ENCODE data around the gene RTKN. TPM values are rescaled to one million over a fixed set of nuclear protein-coding genes. Genes with fewer than 3 reads are reported as not detected.
A peak's percentile ranks its signal among the peaks of the same experiment; 100 is the strongest.

Gene RTKN
- total and polyA plus RNA-seq, 2 of the 13 experiments (the other 11 are each of a cell fraction or from before 2014, with no cell fraction given): 159 to 166 TPM

- TF ChIP-seq HNF1A (IDR thresholded peaks at IDR 0.05; ENCODE audit: low read depth) (peak; percentile 17; the same call in 1 of the 2 replicates), HNF1A (CRISPR knock-in tag; IDR thresholded peaks at IDR 0.05; ENCODE audit: borderline replicate concordance) (no peak; the same call in 1 of the 2 replicates), SIX4 (CRISPR knock-in tag; IDR thresholded peaks at IDR 0.05) (no peak), DBP (CRISPR knock-in tag; IDR thresholded peaks at IDR 0.05; ENCODE audit: not compliant biosample characterization) (no peak), ZFP41 (CRISPR knock-in tag; IDR thresholded peaks at IDR 0.05; ENCODE audit: borderline replicate concordance) (peak; percentile 44; the same call in 1 of the 2 replicates), FOXM1 (CRISPR knock-in tag; IDR thresholded peaks at IDR 0.05) (0 out of 2 replicates have a peak, but pooled peaks have one; percentile 57), ZNF576 (CRISPR knock-in tag; IDR thresholded peaks at IDR 0.05) (no peak), GABPA (IDR thresholded peaks at IDR 0.05; ENCODE audit: low read depth, low read length) (no peak), GABPA (CRISPR knock-in tag; IDR thresholded peaks at IDR 0.05; ENCODE audit: low read depth) (no peak; the same call in 1 of the 2 replicates), ZBTB7B (CRISPR knock-in tag; IDR thresholded peaks at IDR 0.05) (peak; percentile 90), HNRNPLL (IDR thresholded peaks at IDR 0.05; ENCODE audit: low read depth, low read length, poor library complexity, severe bottlenecking) (peak; percentile 89), NPAS2 (CRISPR knock-in tag; IDR thresholded peaks at IDR 0.05; ENCODE audit: borderline replicate concordance) (no peak), HOXA5 (CRISPR knock-in tag; IDR thresholded peaks at IDR 0.05) (no peak), LRRFIP1 (CRISPR knock-in tag; conservative IDR thresholded peaks at IDR 0.05) (no peak), NR3C1 (CRISPR knock-in tag; IDR thresholded peaks at IDR 0.05) (no peak), MZF1 (CRISPR knock-in tag; IDR thresholded peaks at IDR 0.05; ENCODE audit: borderline replicate concordance) (no peak), HNF4G (IDR thresholded peaks at IDR 0.05; ENCODE audit: borderline replicate concordance, low read depth, low read length) (peak; percentile 30; the same call in 1 of the 2 replicates), HNF4G (CRISPR knock-in tag; IDR thresholded peaks at IDR 0.05; ENCODE audit: borderline replicate concordance, low read depth) (peak; percentile 28; the same call in 1 of the 2 replicates), THYN1 (CRISPR knock-in tag; IDR thresholded peaks at IDR 0.05; ENCODE audit: borderline replicate concordance, low read depth) (peak; percentile 83; the same call in 1 of the 2 replicates), XRCC5 (optimal IDR thresholded peaks at IDR 0.05; ENCODE audit: low read length) (no peak), CENPX (CRISPR knock-in tag; IDR thresholded peaks at IDR 0.05) (no peak), FOSL1 (CRISPR knock-in tag; IDR thresholded peaks at IDR 0.05; ENCODE audit: borderline replicate concordance) (no peak), STAT5B (CRISPR knock-in tag; IDR thresholded peaks at IDR 0.05) (no peak), ZNF678 (CRISPR knock-in tag; IDR thresholded peaks at IDR 0.05) (0 out of 2 replicates have a peak, but pooled peaks have one; percentile 45)
These were observed 15.9 kb upstream of the RTKN start (continued) for GRCh38 chr2:74457549-74458131.
